Activated naive CD8-positive, alpha-beta T cell treated with anti-CD3 and anti-CD28 coated beads, Interleukin-2, amount 50 U/mL, for 24 hours (primary cell): ENCODE results near the gene LHX2.

Experiments used
- ATAC-seq: fragments of 150-1000 bp; cut with Tn5 transposase; one replicate; pipeline ENCODE4 v1.10.0; 2021
- DNase-seq: peaks from one replicate; pipeline ENCODE4 v3.0.0; 2021
- H3K27ac Mint-ChIP-seq: one replicate; pipeline ENCODE4 v1.8.0; 2021; ENCODE audit warnings: mild to moderate bottlenecking, mixed read lengths
- H3K27me3 Mint-ChIP-seq: one replicate; pipeline ENCODE4 v1.8.0; 2021; ENCODE audit warnings: mixed read lengths
- H3K36me3 Mint-ChIP-seq: one replicate; pipeline ENCODE4 v1.8.0; 2021; ENCODE audit warnings: low read depth, mixed read lengths
- H3K4me1 Mint-ChIP-seq: one replicate; pipeline ENCODE4 v1.8.0; 2021; ENCODE audit warnings: mixed read lengths
- H3K4me3 Mint-ChIP-seq: one replicate; pipeline ENCODE4 v1.8.0; 2021; ENCODE audit warnings: mild to moderate bottlenecking, moderate library complexity, mixed read lengths
- H3K9me3 Mint-ChIP-seq: one replicate; pipeline ENCODE4 v1.8.0; 2021; ENCODE audit warnings: mixed read lengths

The LHX2 gene

DNA sequence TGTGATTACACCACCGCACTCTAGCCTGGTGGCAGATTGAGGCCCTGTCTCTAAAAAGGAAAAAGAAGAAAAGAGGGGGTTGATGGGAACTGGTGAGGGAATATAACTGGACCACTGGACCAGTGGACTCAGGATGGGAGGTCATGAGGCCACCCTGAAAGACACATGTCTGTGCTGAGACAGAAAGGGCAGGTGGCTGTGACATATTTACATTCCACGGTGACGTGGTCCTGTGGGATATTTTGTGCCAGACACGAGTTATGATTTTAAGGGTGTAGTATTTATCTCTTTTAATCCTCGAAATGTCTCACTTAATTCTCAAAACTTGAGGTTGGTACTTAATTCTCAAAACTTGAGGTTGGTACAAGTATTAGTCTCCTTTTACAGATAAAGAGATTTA is 32.9 kb downstream of the LHX2 start:
- DNase-seq: no peak
- no peak for ATAC-seq
- peaks cover 78% of the 10 kb centered on the region for H3K27me3 Mint-ChIP-seq
- H3K9me3 Mint-ChIP-seq: no peaks in the 10 kb centered on the region
- peaks cover 10% of the 10 kb centered on the region for H3K4me1 Mint-ChIP-seq
- no peaks in the 10 kb centered on the region for H3K36me3 Mint-ChIP-seq
- no peak overlapping the region for H3K27ac Mint-ChIP-seq
- no peak overlapping the region for H3K4me3 Mint-ChIP-seq

DNA sequence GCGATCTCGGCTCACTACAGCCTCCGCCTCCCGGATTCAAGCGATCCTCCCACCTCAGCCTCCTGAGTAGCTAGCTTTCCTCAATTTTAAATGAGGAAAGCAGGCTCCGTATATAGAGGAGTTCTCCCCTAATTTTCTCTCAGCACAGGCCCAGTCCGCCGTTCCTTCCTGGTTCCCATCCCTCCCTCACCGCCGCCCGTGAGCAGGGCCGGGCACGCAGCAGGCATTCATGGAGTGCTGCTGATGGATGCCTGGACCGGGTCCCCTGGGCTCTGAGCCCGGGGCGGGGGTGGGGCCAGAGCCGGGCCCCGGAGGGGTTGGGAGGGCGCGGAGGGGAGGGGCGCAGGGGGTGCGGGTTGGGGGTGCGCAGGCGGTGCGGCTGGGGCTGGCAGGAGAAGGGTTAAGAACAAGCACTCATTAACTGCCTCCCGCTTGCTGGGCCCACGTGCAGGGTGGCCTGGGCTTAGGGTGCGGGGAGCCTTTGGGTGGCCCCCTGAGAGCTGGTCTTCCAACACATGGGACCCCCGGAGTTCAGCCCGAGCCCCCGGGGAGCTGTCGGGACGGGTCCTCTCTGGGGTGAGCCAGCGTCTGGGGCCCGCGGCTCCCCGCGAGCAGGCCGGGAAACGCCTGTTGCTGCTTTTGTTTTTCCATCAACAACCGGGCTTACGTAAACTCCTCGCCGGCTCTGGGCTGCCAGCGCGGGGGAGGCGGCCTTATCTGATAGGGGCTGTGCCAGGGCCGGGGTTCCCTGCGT is 33.7 kb downstream of the LHX2 start:
- H3K27me3 Mint-ChIP-seq: peaks cover 76% of the 10 kb centered on the region
- H3K27ac Mint-ChIP-seq: no peak overlapping the region
- H3K4me1 Mint-ChIP-seq: peaks cover 7% of the 10 kb centered on the region
- H3K4me3 Mint-ChIP-seq: no peak overlapping the region
- ATAC-seq: peak; percentile 38
- H3K9me3 Mint-ChIP-seq: no peaks in the 10 kb centered on the region
- no peaks in the 10 kb centered on the region for H3K36me3 Mint-ChIP-seq
- DNase-seq: no peak

DNA sequence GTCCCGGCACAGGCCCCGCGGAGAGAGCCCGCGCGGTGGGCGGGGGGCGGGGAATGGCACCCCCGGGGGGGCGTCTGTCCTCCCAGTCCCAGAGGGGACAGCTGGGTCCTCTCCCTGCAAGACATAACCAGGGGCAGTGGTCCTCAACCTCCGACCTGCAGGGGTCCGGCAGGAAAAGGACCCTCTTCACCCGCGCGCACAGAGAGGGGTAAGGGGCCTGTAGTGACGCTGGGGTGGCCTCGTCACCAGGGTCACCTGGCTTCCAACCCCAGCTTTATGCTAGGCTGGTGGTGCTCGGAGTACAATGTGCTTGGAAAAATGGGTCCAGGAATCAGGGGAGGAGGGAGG is 34.2 kb downstream of the LHX2 start:
- ATAC-seq: no peak
- Mint-ChIP-seq H3K9me3 (no peaks in the 10 kb centered on the region), H3K36me3 (no peaks in the 10 kb centered on the region), H3K4me3 (no peak overlapping the region), H3K27ac (no peak overlapping the region), H3K27me3 (peaks cover 77% of the 10 kb centered on the region), H3K4me1 (peaks cover 3% of the 10 kb centered on the region)
- DNase-seq: no peak

DNA sequence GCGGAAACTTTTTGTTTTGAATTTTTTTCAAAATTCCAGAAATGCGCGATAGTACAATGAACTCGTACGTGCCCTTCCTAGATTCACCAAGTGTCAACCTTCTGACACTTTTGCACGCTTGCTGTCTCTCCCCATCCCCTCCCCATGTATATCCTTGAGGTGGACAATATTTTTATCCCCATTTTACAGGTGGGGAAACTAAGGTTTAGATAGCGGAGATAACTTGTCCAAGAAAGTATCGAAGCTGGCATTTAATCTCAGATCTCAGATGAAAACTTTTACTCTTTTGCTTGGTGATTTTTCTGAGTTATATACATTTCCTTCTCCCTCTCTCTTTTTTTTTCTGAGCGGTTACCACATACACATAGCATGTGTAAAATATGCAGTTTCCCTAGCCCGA is 34.6 kb downstream of the LHX2 start:
- peaks cover 3% of the 10 kb centered on the region for H3K4me1 Mint-ChIP-seq
- H3K27me3 Mint-ChIP-seq: peaks cover 78% of the 10 kb centered on the region
- no peak overlapping the region for H3K4me3 Mint-ChIP-seq
- DNase-seq (no peak), ATAC-seq (no peak)
- H3K27ac Mint-ChIP-seq: no peak overlapping the region
- H3K36me3 Mint-ChIP-seq: no peaks in the 10 kb centered on the region
- no peaks in the 10 kb centered on the region for H3K9me3 Mint-ChIP-seq

DNA sequence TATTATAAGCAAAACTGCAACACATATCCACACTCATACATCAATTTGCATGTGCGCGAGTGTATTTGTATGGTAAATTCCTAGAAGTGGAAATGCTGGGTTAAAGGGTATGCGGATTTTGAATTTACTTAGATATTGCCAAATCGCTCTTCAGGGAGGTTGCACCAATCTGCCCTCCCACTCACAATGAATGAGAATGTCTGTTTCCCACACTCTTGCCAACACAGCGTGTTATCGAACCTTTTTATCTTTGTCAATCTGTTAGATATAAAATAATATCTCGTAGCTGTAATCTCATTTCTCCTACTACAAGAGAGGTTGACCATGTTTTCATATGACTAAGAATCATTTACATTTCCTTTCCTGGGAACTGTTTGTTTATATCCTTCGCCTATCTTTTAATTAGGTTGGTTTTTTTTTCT is 35.7 kb downstream of the LHX2 start:
- no peak overlapping the region for H3K27ac Mint-ChIP-seq
- ATAC-seq: no peak
- no peaks in the 10 kb centered on the region for H3K4me1 Mint-ChIP-seq
- no peak for DNase-seq
- H3K27me3 Mint-ChIP-seq: peaks cover 79% of the 10 kb centered on the region
- H3K36me3 Mint-ChIP-seq: no peaks in the 10 kb centered on the region
- H3K9me3 Mint-ChIP-seq: no peaks in the 10 kb centered on the region
- no peak overlapping the region for H3K4me3 Mint-ChIP-seq

DNA sequence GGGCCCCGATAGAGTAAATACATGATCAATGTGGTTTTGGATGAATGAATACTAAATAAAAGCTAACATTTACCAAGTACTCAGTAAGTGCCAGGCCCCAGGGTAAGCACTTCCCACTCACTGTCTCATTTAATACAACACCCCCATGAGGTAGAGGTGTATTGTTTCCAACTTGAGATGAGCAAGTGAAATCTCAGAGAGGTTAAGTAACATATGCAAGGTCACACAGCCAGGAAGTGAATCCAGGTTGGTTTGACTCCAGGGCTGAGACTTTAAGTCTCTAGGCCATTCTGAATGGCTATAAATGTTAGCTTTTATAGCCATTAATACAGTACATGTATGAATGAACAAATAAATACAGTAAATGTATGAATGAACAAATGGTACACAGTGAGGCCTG is 39.4 kb downstream of the LHX2 start:
- Mint-ChIP-seq H3K4me1 (peaks cover 4% of the 10 kb centered on the region), H3K27me3 (peaks cover 72% of the 10 kb centered on the region), H3K27ac (no peak overlapping the region), H3K36me3 (no peaks in the 10 kb centered on the region), H3K4me3 (no peak overlapping the region), H3K9me3 (no peaks in the 10 kb centered on the region)
- no peak for ATAC-seq
- no peak for DNase-seq

DNA sequence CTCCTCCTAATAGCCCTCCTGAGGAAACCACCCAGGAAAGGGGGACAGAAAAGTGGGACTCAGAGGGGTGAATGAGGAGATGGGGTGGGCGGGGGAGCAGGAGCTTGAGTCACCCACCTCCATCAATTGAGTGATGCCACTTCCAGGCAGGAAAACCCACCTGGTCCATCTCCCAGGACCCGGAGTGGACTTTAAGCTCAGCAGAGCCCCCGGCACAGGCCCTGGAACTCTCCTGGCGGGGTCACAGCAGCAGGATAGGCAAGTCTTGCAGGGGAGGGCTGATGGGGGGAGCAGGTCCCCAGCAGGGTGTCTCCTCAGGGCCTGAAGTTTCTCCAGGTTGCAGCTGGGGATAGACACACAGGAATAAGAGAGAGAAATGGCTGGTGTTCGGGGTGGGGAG is 40.8 kb downstream of the LHX2 start:
- no peak overlapping the region for H3K4me3 Mint-ChIP-seq
- peaks cover 69% of the 10 kb centered on the region for H3K27me3 Mint-ChIP-seq
- H3K9me3 Mint-ChIP-seq: no peaks in the 10 kb centered on the region

DNA sequence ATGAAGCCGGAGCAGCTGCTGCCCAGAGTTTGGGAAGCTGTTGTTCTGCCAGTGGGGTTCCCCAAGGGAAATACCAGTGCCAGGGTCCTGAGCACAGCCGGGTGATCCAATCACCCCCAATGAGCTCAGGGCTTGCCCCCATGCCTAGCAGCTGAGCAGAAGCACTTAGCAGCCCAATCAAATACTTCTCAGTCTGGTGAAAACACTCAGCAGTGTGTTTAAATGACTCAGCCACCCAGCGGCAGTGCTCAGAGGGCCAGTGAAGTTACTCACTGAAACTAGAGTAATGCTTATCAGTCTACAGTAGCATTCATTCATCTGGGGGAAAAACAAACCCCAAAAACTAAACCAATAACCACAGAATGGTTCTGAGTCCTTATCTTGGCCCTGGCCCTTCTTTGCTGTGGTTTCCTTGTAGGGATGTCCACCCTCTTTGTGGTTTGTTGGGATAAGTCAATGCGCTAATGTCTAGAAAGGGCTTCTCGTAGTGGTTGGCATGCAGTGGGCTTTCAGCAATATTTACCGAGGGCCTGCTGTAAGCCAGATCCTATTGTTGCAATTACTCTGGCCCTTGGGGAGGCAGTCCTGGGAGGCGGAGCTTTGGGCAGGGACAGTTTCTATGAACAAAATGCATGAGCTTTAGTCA is 43.1 kb downstream of the LHX2 start:
- Mint-ChIP-seq H3K4me3 (peak overlapping the region; percentile 9), H3K27me3 (peaks cover 61% of the 10 kb centered on the region), H3K4me1 (peaks cover 4% of the 10 kb centered on the region), H3K36me3 (no peaks in the 10 kb centered on the region), H3K9me3 (no peaks in the 10 kb centered on the region), H3K27ac (no peak overlapping the region)
- DNase-seq (peak; percentile 26), ATAC-seq (peak; percentile 99)

More for the DNA sequence above, 40.8 kb downstream of the LHX2 start:
- DNase-seq (no peak), ATAC-seq (no peak)
- Mint-ChIP-seq H3K4me1 (peaks cover 4% of the 10 kb centered on the region), H3K36me3 (no peaks in the 10 kb centered on the region), H3K27ac (no peak overlapping the region)

DNA sequence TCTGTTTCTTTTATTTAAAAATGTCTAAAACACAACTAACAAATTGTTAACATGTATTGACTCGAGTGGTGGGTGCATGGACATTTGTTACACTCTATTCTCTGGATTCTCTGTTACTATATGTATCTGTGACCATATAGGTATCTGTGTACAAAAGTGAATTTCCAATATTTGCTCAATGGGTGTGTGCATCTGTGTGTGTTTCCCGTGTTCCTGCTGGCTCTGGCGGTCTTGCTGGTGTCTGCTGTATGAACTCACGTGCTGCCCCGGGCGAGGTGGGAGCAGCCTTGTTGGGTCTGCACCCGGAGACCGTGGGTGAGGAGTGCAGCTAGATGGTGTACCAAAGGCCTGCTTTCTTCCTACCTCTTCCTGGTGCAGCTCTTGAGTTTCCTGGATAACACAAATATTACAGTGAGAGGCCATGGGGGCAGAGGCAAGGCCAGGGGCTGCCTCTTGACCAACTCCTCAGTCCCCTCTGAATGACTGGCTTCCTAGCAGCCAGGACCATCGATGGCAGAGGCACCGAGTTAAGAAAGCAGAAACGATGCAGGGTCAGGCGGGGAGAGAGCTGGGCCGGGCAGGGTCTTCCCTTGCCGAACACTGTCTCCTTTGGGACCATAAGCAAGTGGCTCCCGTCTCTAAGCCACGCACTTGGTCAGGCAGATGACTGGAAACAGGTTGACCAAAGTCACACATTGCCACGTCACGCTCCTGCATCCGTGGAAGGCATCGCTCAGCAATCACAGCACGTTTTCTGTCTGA is 49.5 kb downstream of the LHX2 start:
- H3K27me3 Mint-ChIP-seq: peaks cover 32% of the 10 kb centered on the region
- no peak overlapping the region for H3K4me3 Mint-ChIP-seq
- no peaks in the 10 kb centered on the region for H3K36me3 Mint-ChIP-seq
- H3K9me3 Mint-ChIP-seq: no peaks in the 10 kb centered on the region
- DNase-seq (no peak), ATAC-seq (no peak)
- H3K4me1 Mint-ChIP-seq: no peaks in the 10 kb centered on the region
- no peak overlapping the region for H3K27ac Mint-ChIP-seq

DNA sequence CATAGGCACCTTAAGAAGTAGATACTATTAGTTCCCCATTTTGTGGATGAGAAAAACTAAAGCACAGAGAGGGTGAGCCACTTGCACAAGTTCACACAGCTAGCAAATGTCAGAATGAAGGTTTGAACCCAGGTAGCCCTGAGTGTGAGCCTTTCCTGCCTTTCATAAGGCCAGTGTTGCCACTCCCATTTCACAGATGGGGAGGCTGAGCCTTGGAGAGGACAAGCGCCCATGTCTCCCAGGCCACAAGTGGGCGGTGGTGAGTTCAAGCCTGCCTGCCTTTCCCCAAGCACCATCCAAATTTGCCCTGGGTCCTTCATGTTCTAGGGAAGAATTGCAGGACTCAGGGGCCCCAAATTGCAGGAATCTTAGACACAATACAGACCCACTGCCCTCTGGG is 50.6 kb downstream of the LHX2 start:
- Mint-ChIP-seq H3K27me3 (peaks cover 23% of the 10 kb centered on the region), H3K4me1 (no peaks in the 10 kb centered on the region), H3K36me3 (no peaks in the 10 kb centered on the region), H3K27ac (no peak overlapping the region), H3K9me3 (no peaks in the 10 kb centered on the region), H3K4me3 (no peak overlapping the region)
- no peak for ATAC-seq
- DNase-seq: no peak

DNA sequence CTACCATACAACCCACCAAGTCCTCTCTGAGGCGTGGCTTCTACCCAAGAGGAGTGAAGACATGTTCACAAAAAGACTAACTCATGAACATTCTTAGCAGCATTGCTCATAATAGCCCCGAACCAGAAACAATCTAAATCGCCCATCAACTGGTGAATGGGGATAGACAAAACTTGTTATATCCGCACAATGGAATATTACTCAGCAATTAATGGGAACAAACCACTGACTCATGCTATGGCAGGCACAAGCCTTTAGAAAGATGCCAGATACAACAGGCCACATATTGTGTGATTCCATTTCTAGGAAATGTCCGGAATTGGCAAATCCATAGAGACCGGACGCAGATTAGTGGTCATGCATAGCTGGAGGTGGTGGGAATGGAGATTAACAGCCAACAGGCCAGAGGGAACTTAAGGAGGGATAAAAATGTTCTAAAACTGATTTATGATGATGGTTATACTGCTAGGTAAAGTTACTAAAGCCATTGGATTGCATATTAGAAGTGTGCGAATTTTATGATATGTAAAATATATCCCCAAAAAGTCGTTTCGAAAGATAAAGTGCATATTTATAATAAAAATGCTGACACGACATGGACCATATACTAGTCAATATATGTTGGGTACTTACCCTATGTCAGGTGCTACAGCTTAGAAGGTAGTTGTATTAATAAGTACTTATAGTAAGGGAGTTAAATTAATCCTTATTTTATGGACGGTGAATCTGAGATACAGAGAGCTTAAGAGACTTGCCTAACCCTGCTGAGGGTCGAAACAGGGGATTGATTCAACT is 55.4 kb downstream of the LHX2 start:
- H3K4me1 Mint-ChIP-seq: no peaks in the 10 kb centered on the region
- H3K36me3 Mint-ChIP-seq: no peaks in the 10 kb centered on the region
- H3K27ac Mint-ChIP-seq: no peak overlapping the region
- DNase-seq: no peak
- no peak overlapping the region for H3K4me3 Mint-ChIP-seq
- peaks cover 18% of the 10 kb centered on the region for H3K27me3 Mint-ChIP-seq
- ATAC-seq: no peak
- no peaks in the 10 kb centered on the region for H3K9me3 Mint-ChIP-seq

DNA sequence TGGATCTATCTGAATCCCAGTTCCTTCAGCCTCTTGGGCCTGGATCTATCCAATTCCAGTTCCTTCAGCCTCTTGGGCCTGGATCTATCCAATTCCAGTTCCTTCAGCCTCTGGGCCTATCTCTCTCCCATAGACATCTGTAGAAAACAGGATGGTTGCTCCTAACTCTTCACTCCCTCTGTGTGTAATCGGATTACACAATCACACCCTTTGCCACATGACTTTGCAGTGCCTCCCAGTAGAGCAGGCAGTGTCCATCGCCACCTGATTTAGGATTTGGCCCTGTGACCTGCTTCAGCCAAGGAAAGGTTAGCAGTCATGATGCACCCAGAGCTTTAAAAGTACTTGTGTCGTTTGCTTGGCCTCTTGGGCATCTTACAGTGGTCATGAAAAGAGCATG is 56.7 kb downstream of the LHX2 start:
- ATAC-seq (no peak), DNase-seq (no peak)
- Mint-ChIP-seq H3K4me3 (no peak overlapping the region), H3K9me3 (no peaks in the 10 kb centered on the region), H3K27ac (no peak overlapping the region), H3K36me3 (no peaks in the 10 kb centered on the region), H3K27me3 (peaks cover 18% of the 10 kb centered on the region), H3K4me1 (no peaks in the 10 kb centered on the region)

DNA sequence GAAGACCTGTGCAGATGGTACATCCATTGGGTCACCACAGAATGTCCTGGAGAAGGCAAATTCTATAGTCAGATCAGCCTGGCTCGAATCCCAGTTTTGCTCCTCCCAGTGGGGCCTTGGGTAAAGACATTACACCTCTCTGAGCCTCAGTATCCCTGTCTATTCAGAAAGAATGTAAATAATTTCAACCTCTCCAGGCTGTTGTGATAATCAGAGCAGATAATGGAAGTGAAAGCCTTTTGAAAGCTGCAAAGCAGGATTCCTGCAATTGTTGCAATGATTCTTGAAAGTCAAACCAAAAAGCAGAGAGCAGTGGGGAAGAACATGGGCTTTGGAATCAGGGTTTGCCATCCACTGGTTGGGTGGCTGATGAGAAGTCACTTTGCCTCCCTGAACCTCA is 63.2 kb downstream of the LHX2 start:
- no peaks in the 10 kb centered on the region for H3K4me1 Mint-ChIP-seq
- H3K4me3 Mint-ChIP-seq: no peak overlapping the region
- DNase-seq (no peak), ATAC-seq (no peak)
- H3K27ac Mint-ChIP-seq: no peak overlapping the region
- no peaks in the 10 kb centered on the region for H3K36me3 Mint-ChIP-seq
- H3K27me3 Mint-ChIP-seq: peaks cover 26% of the 10 kb centered on the region
- H3K9me3 Mint-ChIP-seq: no peaks in the 10 kb centered on the region

DNA sequence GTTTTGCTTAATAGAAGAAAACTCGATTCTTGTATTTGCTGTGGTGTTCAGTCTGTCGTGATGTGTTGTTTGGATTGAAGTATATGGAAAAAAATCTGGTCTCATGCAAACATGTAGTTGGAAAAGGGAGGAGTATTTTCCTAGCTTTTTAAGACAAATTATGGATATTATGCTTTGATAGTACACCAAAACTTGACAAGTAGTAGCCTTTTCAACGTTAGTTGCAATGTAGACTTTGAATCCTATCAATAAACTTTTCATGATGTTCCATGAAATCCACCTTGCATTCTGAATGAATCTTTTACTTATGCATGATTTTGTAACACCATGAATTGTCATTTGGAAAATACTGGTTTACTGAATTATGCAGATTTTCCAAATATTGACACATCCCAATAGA is 64.2 kb downstream of the LHX2 start:
- no peaks in the 10 kb centered on the region for H3K36me3 Mint-ChIP-seq
- DNase-seq (no peak), ATAC-seq (no peak)
- no peak overlapping the region for H3K27ac Mint-ChIP-seq
- peaks cover 26% of the 10 kb centered on the region for H3K27me3 Mint-ChIP-seq
- no peaks in the 10 kb centered on the region for H3K4me1 Mint-ChIP-seq
- no peaks in the 10 kb centered on the region for H3K9me3 Mint-ChIP-seq
- H3K4me3 Mint-ChIP-seq: no peak overlapping the region
